Spinal cord (tissue), 10 donors: ENCODE measurements around the gene CLEC16A. TPM values are rescaled to one million over a fixed set of nuclear protein-coding genes. Genes with fewer than 3 reads are reported as not detected.

Experiments
- DNase-seq, 6 donors: peaks; one replicate each; pipeline versions ENCODE4 v3.0.0 to v3.0.0-alpha.2; 2013 to 2015; ENCODE audit warnings: low spot score in 6 of 6, low read depth in 4 of 6
- H3K27ac ChIP-seq: one replicate; pipeline ENCODE4 v1.5.1; 2013; ENCODE audit warnings: low read depth, low read length, control low read depth
- H3K27me3 ChIP-seq: one replicate; pipeline ENCODE4 v1.6.1; 2013; ENCODE audit warnings: low read length; ENCODE audit not compliant: control insufficient read depth, insufficient read depth
- H3K36me3 ChIP-seq: one replicate; pipeline ENCODE4 v1.6.1; 2013; ENCODE audit warnings: low read length; ENCODE audit not compliant: control insufficient read depth, insufficient read depth
- H3K4me1 ChIP-seq: one replicate; pipeline ENCODE4 v1.6.1; 2013; ENCODE audit warnings: low read length; ENCODE audit not compliant: control insufficient read depth, insufficient read depth
- H3K4me3 ChIP-seq: one replicate; pipeline ENCODE4 v1.5.1; 2013; ENCODE audit warnings: low read depth, low read length, control low read depth
- H3K9me3 ChIP-seq: one replicate; pipeline ENCODE4 v1.6.1; 2013; ENCODE audit warnings: low read length; ENCODE audit not compliant: control insufficient read depth, insufficient read depth
- WGBS: methylation state at CpG from one replicate; pipeline ENCODE4 v1.1.5; 2013; ENCODE audit warnings: missing lambda C conversion rate; ENCODE audit not compliant: insufficient coverage; 5-methylcytosine and 5-hydroxymethylcytosine counted together
- polyA plus RNA-seq, 2 donors: library from polyadenylated mRNA; unstranded; fragments of 120-200 nt; gene quantifications; one replicate each; pipeline ENCODE4 v1.2.1, GENCODE V29; 2013; ENCODE audit not compliant: insufficient read length in 2 of 2
- total RNA-seq, 2 donors: library from RNA; depleted of rRNA in 1 of 2; stranded (reverse); fragments of 120-200 nt in 1 of 2; fragments of >200 nt in 1 of 2; gene quantifications; one replicate each; pipeline versions ENCODE4 v1.2.3 to v1.2.4, GENCODE V29; 2013 to 2014
- donor health status: healthy.

Gene CLEC16A
- total and polyA plus RNA-seq, 4 donors: 19.5 to 38.4 (median 25.1) TPM

GRCh38 chr16:11161974-11162373 lies 217.6 kb downstream of the CLEC16A start:
- Histone ChIP-seq H3K36me3 (peaks cover 14% of the 10 kb centered on the region), H3K4me1 (peaks cover 32% of the 10 kb centered on the region), H3K27ac (no peak overlapping the region), H3K4me3 (no peak overlapping the region), H3K27me3 (no peaks in the 10 kb centered on the region), H3K9me3 (peaks cover 3% of the 10 kb centered on the region)
- DNase-seq: no peak
- 73% methylated on average over 5 of the region's 7 CpGs for WGBS

- H3K27me3 ChIP-seq: no peaks in the 10 kb centered on the region
- WGBS: 83% methylated on average over 7 of the region's 9 CpGs
- peaks cover 3% of the 10 kb centered on the region for H3K9me3 ChIP-seq
- no peak for DNase-seq
- no peak overlapping the region for H3K27ac ChIP-seq
- no peak overlapping the region for H3K4me3 ChIP-seq
- H3K36me3 ChIP-seq: peaks cover 22% of the 10 kb centered on the region
- peaks cover 29% of the 10 kb centered on the region for H3K4me1 ChIP-seq
Observed at GRCh38 chr16:11162586-11163268, 218.4 kb downstream of the CLEC16A start.

- Histone ChIP-seq H3K27ac (no peak overlapping the region), H3K27me3 (no peaks in the 10 kb centered on the region), H3K9me3 (peaks cover 3% of the 10 kb centered on the region), H3K4me3 (no peak overlapping the region), H3K36me3 (peaks cover 31% of the 10 kb centered on the region), H3K4me1 (peaks cover 26% of the 10 kb centered on the region)
- DNase-seq: peak in 1 of 6 donors; percentile 70
- 37% methylated on average over 7 of the region's 15 CpGs for WGBS
Observed at GRCh38 chr16:11163761-11164261, 219.4 kb downstream of the CLEC16A start.

- Histone ChIP-seq H3K36me3 (peaks cover 37% of the 10 kb centered on the region), H3K27me3 (no peaks in the 10 kb centered on the region), H3K27ac (no peak overlapping the region), H3K4me1 (peaks cover 26% of the 10 kb centered on the region), H3K9me3 (peaks cover 3% of the 10 kb centered on the region), H3K4me3 (no peak overlapping the region)
- peak in 4 of 6 donors; percentile 9 to 86 (median 48) for DNase-seq
- WGBS: 67% methylated on average over 14 of the region's 14 CpGs
Observed at GRCh38 chr16:11164482-11165270, 220.3 kb downstream of the CLEC16A start.

- DNase-seq: no peak
- 100% methylated on average over 3 of the region's 4 CpGs for WGBS
- H3K36me3 ChIP-seq: peaks cover 44% of the 10 kb centered on the region
- peaks cover 26% of the 10 kb centered on the region for H3K4me1 ChIP-seq
- no peaks in the 10 kb centered on the region for H3K27me3 ChIP-seq
- peaks cover 3% of the 10 kb centered on the region for H3K9me3 ChIP-seq
- no peak overlapping the region for H3K27ac ChIP-seq
- no peak overlapping the region for H3K4me3 ChIP-seq
Observed at GRCh38 chr16:11165349-11165748, 221.0 kb downstream of the CLEC16A start.

- H3K27ac ChIP-seq: no peak overlapping the region
- H3K9me3 ChIP-seq: no peaks in the 10 kb centered on the region
- 91% methylated on average over 22 of the region's 22 CpGs for WGBS
- no peaks in the 10 kb centered on the region for H3K27me3 ChIP-seq
- peaks cover 26% of the 10 kb centered on the region for H3K4me1 ChIP-seq
- no peak overlapping the region for H3K4me3 ChIP-seq
- no peak for DNase-seq
- H3K36me3 ChIP-seq: peaks cover 51% of the 10 kb centered on the region
Observed at GRCh38 chr16:11165894-11166665, 221.7 kb downstream of the CLEC16A start.

GRCh38 chr16:11167581-11167980 lies 223.2 kb downstream of the CLEC16A start:
- Histone ChIP-seq H3K4me1 (peaks cover 20% of the 10 kb centered on the region), H3K27me3 (no peaks in the 10 kb centered on the region), H3K4me3 (no peak overlapping the region), H3K9me3 (no peaks in the 10 kb centered on the region), H3K27ac (no peak overlapping the region), H3K36me3 (peaks cover 59% of the 10 kb centered on the region)
- WGBS: 90% methylated on average over 6 of the region's 6 CpGs
- no peak for DNase-seq

GRCh38 chr16:11168386-11169051 lies 224.2 kb downstream of the CLEC16A start:
- DNase-seq: peak in 2 of 6 donors; percentile 38 to 56
- 75% methylated on average over 8 of the region's 9 CpGs for WGBS
- H3K27ac ChIP-seq: no peak overlapping the region
- no peaks in the 10 kb centered on the region for H3K27me3 ChIP-seq
- H3K9me3 ChIP-seq: no peaks in the 10 kb centered on the region
- peaks cover 18% of the 10 kb centered on the region for H3K4me1 ChIP-seq
- peaks cover 66% of the 10 kb centered on the region for H3K36me3 ChIP-seq
- no peak overlapping the region for H3K4me3 ChIP-seq

GRCh38 chr16:11169641-11170040 lies 225.3 kb downstream of the CLEC16A start:
- 94% methylated on average over 4 of the region's 4 CpGs for WGBS
- H3K27me3 ChIP-seq: no peaks in the 10 kb centered on the region
- no peaks in the 10 kb centered on the region for H3K9me3 ChIP-seq
- no peak overlapping the region for H3K27ac ChIP-seq
- peaks cover 7% of the 10 kb centered on the region for H3K4me1 ChIP-seq
- H3K36me3 ChIP-seq: peaks cover 78% of the 10 kb centered on the region
- DNase-seq: no peak
- H3K4me3 ChIP-seq: no peak overlapping the region
